Smooth muscle cell (in vitro differentiated cells): ENCODE data around the gene TNFSF4. TPM values are rescaled to one million over a fixed set of nuclear protein-coding genes. Genes with fewer than 3 reads are reported as not detected.
A peak's percentile ranks its signal among the peaks of the same experiment; 100 is the strongest.
"Not testable (repeated sequence)": the region's sequence is repeated elsewhere in the genome, so short reads cannot be mapped to it uniquely, and the experiment has no call there.

Experiments used
- DNase-seq: peaks from one replicate; lab custom pipeline; 2025; ENCODE audit not compliant: unreplicated experiment; lab: John Stamatoyannopoulos, UW
- H2AFZ ChIP-seq: fragments of 200-600 bp; sonication (generic); 2 replicates; pipeline ENCODE4 v1.6.0; 2016; ENCODE audit warnings: antibody characterized with exemption, low read depth, mild to moderate bottlenecking
- H3F3A ChIP-seq: fragments of 200-600 bp; sonication (generic); 2 replicates; pipeline ENCODE4 v1.6.0; 2017; ENCODE audit warnings: antibody characterized with exemption, low read depth
- H3K27ac ChIP-seq: fragments of 200-600 bp; sonication (generic); 2 replicates; pipeline ENCODE4 v1.5.1; 2016; ENCODE audit warnings: low read depth, mild to moderate bottlenecking
- H3K27me3 ChIP-seq: fragments of 200-600 bp; sonication (generic); 2 replicates; pipeline ENCODE4 v1.6.1; 2016; ENCODE audit warnings: low read depth, mild to moderate bottlenecking
- H3K36me3 ChIP-seq: fragments of 200-600 bp; sonication (generic); 2 replicates; pipeline ENCODE4 v1.5.1; 2016; ENCODE audit warnings: low read depth
- H3K4me1 ChIP-seq: fragments of 200-600 bp; sonication (generic); 2 replicates; pipeline ENCODE4 v1.5.1; 2016; ENCODE audit warnings: low read depth
- H3K4me2 ChIP-seq: fragments of 200-600 bp; sonication (generic); 2 replicates; pipeline ENCODE4 v1.6.0; 2016; ENCODE audit warnings: mild to moderate bottlenecking
- H3K4me3 ChIP-seq: fragments of 200-600 bp; sonication (generic); 2 replicates; pipeline ENCODE4 v1.5.1; 2016; ENCODE audit warnings: mild to moderate bottlenecking
- H3K79me2 ChIP-seq: fragments of 200-600 bp; sonication (generic); 2 replicates; pipeline ENCODE4 v1.6.0; 2016; ENCODE audit warnings: low read depth, mild to moderate bottlenecking
- H3K9ac ChIP-seq: fragments of 200-600 bp; sonication (generic); 2 replicates; pipeline ENCODE4 v1.6.0; 2016; ENCODE audit warnings: low read depth
- H3K9me3 ChIP-seq: fragments of 200-600 bp; sonication (generic); replicated peaks from 2 replicates; pipeline ENCODE4 v1.5.1; 2016; ENCODE audit warnings: low read depth
- H4K20me1 ChIP-seq: fragments of 200-600 bp; sonication (generic); 2 replicates; pipeline ENCODE4 v1.6.0; 2016; ENCODE audit warnings: low read depth
- CTCF ChIP-seq: fragments of 200-600 bp; sonication (generic); IDR thresholded peaks from 2 replicates; pipeline ENCODE4 v1.5.1; 2017; ENCODE audit warnings: borderline replicate concordance, mild to moderate bottlenecking, antibody characterized with exemption; ENCODE audit not compliant: insufficient read depth, poor library complexity, severe bottlenecking
- WGBS: methylation state at CpG from one replicate; pipeline ENCODE4 v1.1.7; 2016; ENCODE audit warnings: low lambda C conversion rate; 5-methylcytosine and 5-hydroxymethylcytosine counted together
- polyA plus RNA-seq: library from polyadenylated mRNA; unstranded; fragments of >200 nt; fragmentation: Nextera tagmentation; extraction: Ambion mirVana; gene quantifications from 2 replicates; pipeline ENCODE4 v1.2.1, GENCODE V29; 2016
- total RNA-seq: library from RNA; depleted of rRNA; stranded (reverse); fragments of >200 nt; gene quantifications from 2 replicates; pipeline ENCODE4 v1.2.3, GENCODE V29; 2014

Gene TNFSF4
- total and polyA plus RNA-seq, 2 experiments from 2014 or later = 1.0 to 4.5 TPM

- H3K9me3 ChIP-seq = no peaks in the 10 kb centered on the region
- no peaks in the 10 kb centered on the region for H3K79me2 ChIP-seq
- no peaks in the 10 kb centered on the region for H3F3A ChIP-seq
- H3K4me2 ChIP-seq = no peak overlapping the region
- TF ChIP-seq CTCF = no peak
- H3K9ac ChIP-seq = no peak overlapping the region
- H2AFZ ChIP-seq = no peak overlapping the region
- H3K27me3 ChIP-seq = no peaks in the 10 kb centered on the region
- H4K20me1 ChIP-seq = no peaks in the 10 kb centered on the region
- H3K4me3 ChIP-seq = no peak overlapping the region
- H3K36me3 ChIP-seq = no peaks in the 10 kb centered on the region
- H3K27ac ChIP-seq = no peak overlapping the region
- WGBS = 90% methylated on average over 4 of the region's 4 CpGs
- no peak for DNase-seq
- no peaks in the 10 kb centered on the region for H3K4me1 ChIP-seq
Measured at GRCh38 chr1:173234899-173235298, 27.8 kb upstream of the TNFSF4 start.

GRCh38 chr1:173234434-173234833 lies 27.3 kb upstream of the TNFSF4 start:
- not testable (repeated sequence) for DNase-seq, H3K4me3 ChIP-seq, H3K4me1 ChIP-seq, H3K27me3 ChIP-seq, H3K36me3 ChIP-seq, H3K79me2 ChIP-seq, H3F3A ChIP-seq, H3K9me3 ChIP-seq, H3K27ac ChIP-seq, H2AFZ ChIP-seq, H3K9ac ChIP-seq, H4K20me1 ChIP-seq, H3K4me2 ChIP-seq
- WGBS = 100% methylated on average over 3 of the region's 3 CpGs

GRCh38 chr1:173229031-173229430 lies 21.9 kb upstream of the TNFSF4 start:
- H3K27me3 ChIP-seq, H3K4me2 ChIP-seq, H3K79me2 ChIP-seq, H2AFZ ChIP-seq, H3K4me3 ChIP-seq, H4K20me1 ChIP-seq, H3K9ac ChIP-seq, H3K9me3 ChIP-seq, H3K4me1 ChIP-seq, H3F3A ChIP-seq, DNase-seq, H3K36me3 ChIP-seq, H3K27ac ChIP-seq: not testable (repeated sequence)
- 100% methylated on average over 3 of the region's 3 CpGs for WGBS

- Histone ChIP-seq H3K9ac (no peak overlapping the region), H3F3A (no peaks in the 10 kb centered on the region), H3K27me3 (no peaks in the 10 kb centered on the region), H3K36me3 (no peaks in the 10 kb centered on the region), H3K4me1 (peaks cover 5% of the 10 kb centered on the region), H2AFZ (no peak overlapping the region), H3K79me2 (no peaks in the 10 kb centered on the region), H3K4me3 (no peak overlapping the region), H3K4me2 (peak overlapping the region; percentile 9), H3K27ac (peak overlapping the region; percentile 70), H4K20me1 (no peaks in the 10 kb centered on the region), H3K9me3 (no peaks in the 10 kb centered on the region)
- no peak for TF ChIP-seq CTCF
- DNase-seq = no peak
Measured at GRCh38 chr1:173224949-173225348, 17.8 kb upstream of the TNFSF4 start.

- Histone ChIP-seq H3K36me3 (no peaks in the 10 kb centered on the region), H4K20me1 (no peaks in the 10 kb centered on the region), H3K4me2 (peak overlapping the region; percentile 53), H3K9me3 (no peaks in the 10 kb centered on the region), H3K4me3 (no peak overlapping the region), H3K27ac (peak overlapping the region; percentile 70), H3K27me3 (no peaks in the 10 kb centered on the region), H3K4me1 (peaks cover 5% of the 10 kb centered on the region), H3K9ac (no peak overlapping the region), H3K79me2 (no peaks in the 10 kb centered on the region), H2AFZ (no peak overlapping the region), H3F3A (no peaks in the 10 kb centered on the region)
- WGBS = 48% methylated on average over 3 of the region's 3 CpGs
- no peak for TF ChIP-seq CTCF
- DNase-seq = no peak
Measured at GRCh38 chr1:173224280-173224892, 17.3 kb upstream of the TNFSF4 start.
